ENCODE results near the gene SPECC1.
"Not testable (repeated sequence)": the region's sequence is repeated elsewhere in the genome, so short reads cannot be mapped to it uniquely, and the experiment has no call there.

Gene SPECC1

DNA sequence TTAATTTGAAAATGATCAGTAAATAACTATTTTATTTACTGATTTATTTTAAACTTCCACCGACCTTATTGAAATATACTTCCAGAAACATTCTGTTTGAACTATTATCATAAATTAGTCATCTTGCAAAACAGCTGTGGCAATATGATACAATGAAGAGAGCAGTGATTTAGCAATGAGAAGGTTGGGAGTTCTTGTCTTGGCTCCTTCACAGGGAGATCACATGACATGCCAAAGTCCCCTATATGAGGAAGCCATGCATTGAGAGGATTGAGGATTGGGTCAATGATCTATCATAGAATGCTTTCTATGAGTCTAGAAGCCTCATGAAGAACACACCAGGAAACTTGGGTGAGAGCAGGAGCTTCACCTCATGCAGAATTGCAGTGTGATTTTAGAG, 235.5 kb downstream of the SPECC1 start:
- DNase-seq = no peak

DNA sequence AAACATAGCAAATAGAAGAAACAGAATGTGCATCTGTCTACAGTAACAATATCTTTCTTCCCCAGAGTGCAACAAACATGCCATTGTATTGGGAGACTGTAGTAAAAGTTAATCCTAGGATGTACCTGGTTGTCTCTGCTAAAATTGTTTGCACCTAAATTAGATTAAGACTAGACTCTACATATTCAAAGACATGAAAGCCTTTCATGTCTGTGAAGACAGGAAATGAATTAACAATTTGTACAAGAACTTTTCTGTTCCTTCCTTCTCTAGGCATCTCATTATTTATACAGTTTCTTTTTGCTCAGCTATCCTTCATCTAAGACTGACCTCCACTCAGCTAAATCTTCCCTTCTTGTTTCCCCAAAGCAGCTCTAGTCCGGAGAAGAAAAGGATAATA, 237.5 kb downstream of the SPECC1 start:
- DNase-seq = no peak

DNA sequence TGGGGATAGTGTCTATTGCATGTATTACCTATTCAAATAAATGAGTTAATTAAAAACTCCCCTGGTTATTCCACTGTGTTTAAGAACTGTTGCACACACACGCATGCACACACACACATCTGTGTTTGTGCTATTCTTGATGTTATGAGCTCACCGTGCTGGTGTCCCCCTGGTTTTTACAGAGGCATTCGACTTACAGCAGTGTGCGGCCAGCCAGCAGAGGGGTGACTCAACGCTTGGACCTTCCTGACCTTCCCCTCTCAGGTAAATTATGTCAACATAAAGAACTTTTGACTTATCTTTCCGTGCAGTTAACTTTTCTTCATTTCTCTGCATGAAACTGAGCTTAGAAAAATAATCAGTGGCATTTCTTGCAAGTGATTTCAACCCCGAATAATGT, 244.2 kb downstream of the SPECC1 start:
- DNase-seq = no peak

DNA sequence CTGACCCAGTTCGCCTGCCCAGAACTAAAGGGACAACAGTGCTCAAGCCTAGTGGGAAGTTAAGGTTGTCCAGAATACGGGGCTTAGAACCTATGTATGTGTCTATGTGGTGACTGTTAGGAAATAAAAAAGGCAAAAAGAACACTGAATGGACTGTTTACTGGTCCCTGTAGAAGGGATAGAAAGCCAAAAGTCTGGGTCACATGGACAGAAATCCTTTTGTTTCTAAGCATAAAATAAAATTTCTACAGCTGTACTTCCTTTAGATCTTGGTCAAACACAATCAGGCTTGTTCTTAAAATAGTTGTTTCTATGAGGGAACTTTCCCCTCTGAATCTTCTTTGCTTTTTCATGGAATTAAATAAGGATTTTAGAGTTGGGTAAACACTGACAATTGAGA, 245.4 kb downstream of the SPECC1 start:
- DNase-seq = no peak

DNA sequence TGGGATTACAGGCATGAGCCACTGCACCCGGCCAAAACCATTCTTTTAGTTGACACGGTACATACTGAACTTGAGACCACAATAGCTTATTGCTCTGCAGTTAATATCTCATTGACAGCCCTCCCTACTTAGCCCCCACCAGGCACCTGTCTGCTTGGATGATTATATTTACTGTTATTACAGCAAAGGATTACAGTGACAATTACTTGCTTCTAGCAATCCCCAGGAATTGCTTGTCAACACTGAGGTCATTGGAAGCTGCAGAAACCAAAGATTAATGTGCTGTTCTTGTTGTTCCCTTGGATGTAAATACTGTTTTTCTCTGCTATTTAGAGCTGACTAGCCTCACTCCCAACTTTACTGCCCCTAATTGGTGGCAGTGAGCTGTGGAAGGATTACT, 247.0 kb downstream of the SPECC1 start:
- DNase-seq = no peak

DNA sequence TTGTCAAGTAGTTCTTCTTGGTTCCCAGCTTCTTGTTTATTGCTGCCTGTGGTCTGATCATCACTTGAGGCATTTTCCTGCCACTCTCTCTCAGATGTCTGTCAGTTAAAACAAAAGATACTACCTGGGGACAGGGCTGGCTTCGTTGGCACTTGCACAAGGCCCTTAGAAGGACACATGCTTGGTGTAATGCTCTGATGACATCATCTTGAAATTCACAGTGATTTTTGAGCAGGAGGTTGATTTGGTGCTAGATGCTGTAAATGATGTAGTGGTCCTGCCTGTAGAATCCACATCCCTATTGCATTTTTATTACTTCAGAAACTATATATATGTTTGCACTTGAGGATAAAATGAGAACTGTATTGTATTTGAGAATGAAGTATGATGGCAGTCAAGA, 247.8 kb downstream of the SPECC1 start:
- no peak for DNase-seq

DNA sequence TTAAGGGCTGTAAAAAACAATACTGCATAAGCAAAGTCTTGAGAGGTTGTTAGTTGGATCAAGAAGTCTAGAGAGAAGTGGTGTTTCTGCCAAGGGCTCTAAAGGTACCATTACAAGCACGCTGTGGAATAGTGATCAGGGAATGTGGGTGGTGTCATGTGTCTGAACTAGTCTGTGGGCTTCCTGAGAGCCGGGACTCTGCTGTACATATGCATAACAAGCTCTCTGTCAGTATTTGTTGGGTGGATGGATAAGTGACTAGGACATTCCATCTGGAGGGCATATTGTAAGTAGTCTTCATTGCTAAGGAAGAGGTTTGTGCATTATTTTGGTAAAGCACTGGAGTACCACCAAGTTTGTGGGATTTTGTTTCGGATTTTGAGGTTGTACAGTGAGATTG, 248.6 kb downstream of the SPECC1 start:
- DNase-seq = no peak

DNA sequence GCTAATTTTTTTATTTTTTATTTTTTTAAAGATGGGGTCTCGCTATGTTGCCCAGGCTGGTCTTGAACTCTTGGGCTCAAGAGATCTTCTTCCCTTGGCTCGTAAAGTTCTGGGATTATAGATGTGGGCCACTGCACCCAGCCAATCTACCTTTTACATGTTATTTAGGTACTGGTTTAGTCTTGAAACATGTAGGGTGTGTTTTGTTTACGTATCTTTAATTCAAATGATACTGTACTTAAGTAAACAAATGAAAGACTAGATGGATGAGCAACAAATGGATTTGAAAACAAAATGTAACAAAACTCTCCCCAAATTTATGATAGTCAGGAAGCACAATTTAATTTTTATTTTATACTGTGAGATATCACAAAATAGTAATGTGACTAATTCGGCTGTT, 250.5 kb downstream of the SPECC1 start:
- no peak for DNase-seq

DNA sequence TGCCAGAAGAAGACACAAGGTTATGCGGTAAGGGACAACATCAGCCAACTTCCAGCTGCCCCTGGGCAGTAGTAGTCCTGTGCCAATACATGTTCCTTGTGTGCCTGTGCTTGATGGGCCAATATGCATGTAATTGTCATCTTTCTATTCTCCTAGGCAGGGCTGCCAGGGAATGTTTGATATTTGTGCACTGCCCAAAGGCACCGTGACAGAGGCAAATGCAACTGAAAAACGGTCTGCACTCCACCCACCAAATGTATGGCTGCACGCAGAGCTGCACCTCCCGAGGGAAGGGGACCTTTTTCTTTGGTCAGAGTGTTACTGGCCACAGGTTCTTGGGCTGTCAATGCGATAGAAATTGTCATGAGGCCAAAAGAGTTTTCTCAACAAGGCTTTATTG, 251.1 kb downstream of the SPECC1 start:
- DNase-seq = no peak

DNA sequence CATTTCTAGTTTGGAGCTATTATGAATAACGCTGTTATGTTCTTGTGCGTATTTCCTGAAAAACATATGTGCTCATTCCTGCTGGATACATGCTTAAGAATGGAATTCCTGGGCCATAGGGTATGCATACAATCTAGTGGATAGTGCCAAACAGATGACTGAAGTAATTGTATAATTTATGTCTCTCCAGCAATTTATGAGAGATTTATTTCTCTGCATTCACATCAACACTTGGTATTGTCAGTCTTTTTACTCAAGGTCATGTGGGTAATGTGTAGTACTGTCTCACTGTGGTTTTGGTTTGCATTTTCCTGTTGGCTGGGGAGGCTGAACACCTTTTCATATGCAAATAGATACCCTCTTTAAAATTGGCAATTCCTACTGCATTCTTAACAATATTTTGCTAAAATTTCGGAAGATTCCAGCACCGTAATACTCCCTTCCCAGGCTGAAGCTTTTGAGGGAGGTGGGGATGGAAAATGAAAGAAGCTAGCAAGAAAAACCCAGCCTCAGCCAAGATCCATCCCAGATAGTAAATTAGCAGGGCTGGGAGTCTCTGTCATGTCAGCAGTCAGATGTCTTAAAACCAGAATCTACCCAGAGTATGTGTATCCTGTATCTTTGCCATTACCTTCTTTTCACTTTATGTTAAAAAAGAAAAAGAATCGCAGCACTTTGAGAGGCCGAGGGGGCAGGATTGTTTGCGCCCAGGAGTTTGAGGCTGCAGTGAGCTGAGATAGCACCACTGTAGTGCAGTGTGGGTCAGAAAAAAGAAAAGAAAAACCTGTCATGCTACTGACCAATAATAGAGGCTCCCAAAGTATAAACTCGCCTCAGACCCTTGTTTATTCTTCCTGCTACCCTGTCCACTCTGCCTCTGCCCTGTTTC, 253.3 kb downstream of the SPECC1 start:
- no peak for DNase-seq

DNA sequence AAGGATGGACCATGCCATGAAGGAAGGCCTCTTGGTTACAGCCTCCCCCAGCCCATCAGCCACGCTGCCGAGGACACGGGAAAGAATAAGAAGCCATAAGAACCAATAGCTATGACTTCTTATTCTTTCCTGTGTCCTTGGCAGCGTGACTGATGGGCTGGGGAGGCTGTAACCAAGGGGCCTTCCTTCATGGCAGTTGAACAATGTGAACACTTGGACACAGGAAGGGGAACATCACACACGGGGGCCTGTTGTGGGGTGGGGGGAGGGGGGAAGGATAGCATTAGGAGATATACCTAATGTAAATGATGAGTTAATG, 253.9 kb downstream of the SPECC1 start:
- DNase-seq = not testable (repeated sequence)

DNA sequence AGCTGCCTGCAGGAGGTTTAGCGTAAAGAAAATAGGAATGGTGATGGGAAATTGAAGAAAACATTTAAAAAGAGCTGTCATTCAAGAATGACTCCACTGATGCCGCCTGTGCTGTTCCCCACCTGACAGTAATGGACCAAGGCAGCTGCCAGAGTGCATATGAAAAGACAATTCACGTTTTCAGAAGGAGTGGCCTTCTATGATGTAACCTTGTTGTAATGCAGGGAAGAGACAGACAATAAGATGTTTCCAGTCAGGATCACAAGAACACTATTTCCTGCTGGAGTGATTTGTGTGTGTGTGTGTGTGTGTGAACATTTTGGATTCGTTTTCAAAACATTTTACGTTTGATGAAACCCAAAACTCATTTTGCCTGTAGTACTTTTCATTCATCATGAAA, 254.4 kb downstream of the SPECC1 start:
- DNase-seq = no peak

DNA sequence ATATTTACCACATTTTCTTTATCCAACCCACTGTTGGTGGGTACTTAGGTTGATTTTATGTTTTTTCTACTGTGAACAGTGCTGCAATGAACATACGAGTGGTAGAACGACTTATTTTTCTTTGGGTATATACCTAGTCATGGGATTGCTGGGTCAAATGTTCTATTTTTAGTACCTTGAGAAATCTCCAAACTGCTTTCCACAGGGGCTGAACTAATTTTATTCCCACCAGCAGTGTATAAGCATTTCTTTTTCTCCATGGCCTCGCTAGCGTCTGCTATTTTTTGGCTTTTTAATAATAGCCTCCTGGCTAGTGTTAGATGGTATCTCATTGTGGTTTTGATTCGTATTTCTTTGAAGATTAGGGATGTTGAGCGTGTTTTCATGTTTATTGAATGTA, 255.8 kb downstream of the SPECC1 start:
- no peak for DNase-seq

DNA sequence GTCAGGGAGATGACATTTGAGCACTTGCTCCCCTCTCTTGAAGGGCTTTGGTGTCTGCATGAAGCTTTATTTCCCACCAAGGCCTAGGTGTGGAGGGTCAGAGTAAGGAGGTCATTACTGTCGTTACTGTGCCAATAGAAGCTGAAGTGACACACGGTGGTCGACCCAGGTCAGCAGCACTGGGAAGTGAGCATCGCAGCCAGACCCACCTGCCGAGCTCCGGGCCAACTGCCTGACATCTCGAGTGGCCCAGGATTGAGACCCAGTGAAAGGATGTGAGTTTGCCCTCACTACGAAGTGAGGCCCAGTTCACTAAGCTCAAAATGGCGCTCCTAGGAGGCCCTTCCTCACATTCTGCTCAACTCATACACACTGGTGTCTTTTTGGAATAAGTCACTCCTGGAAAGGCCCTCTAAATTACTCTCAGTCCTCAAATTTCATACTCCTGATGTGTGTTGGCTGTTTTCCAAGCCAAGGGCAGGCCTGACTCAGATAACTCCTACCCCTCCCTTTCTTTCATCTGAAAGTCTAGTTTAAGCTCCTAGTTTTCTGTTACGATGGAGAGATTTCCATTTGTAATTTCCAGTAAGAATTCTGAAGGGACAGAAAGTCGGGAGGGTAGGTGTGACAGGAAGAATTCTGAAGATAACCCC, 257.8 kb downstream of the SPECC1 start:
- DNase-seq = no peak

DNA sequence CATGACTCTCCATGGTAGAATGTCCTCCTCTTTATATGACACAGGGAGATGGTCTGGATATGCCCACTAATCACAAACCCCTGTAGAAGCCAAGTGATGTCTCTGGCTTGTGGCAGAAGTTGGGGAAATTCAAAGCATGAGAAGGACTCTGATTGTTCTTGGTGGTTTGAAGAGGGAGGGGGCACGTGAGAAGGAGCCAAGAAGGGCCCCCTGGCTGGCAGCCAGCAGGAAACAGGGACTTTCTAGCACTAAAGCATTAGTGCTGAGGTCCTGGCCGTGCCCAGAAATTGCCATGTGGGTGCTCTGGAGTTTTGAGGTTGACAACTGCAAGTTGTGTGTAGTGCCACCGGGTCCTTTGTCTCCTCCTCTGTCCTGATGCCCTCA, 258.3 kb downstream of the SPECC1 start:
- peak; percentile 46 for DNase-seq

DNA sequence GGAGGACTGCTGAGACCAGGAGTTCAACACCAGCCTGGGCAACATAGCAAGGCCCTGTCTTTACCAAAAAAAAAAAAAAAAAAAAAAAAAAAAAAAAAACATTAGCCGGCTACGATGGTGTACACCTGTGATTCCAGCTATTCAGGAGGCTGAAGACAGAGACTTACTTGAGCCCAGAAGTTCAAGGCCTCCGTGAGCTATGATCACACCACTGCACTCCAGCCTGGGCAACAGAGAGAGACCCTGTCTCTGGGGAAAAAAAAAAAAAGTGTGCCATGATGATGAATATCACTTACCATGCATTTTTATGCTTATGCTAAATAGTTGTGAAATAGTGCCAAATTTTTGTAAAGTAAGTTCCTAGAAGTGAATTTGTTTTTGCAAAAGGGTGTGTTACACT, 261.2 kb downstream of the SPECC1 start:
- no peak for DNase-seq

DNA sequence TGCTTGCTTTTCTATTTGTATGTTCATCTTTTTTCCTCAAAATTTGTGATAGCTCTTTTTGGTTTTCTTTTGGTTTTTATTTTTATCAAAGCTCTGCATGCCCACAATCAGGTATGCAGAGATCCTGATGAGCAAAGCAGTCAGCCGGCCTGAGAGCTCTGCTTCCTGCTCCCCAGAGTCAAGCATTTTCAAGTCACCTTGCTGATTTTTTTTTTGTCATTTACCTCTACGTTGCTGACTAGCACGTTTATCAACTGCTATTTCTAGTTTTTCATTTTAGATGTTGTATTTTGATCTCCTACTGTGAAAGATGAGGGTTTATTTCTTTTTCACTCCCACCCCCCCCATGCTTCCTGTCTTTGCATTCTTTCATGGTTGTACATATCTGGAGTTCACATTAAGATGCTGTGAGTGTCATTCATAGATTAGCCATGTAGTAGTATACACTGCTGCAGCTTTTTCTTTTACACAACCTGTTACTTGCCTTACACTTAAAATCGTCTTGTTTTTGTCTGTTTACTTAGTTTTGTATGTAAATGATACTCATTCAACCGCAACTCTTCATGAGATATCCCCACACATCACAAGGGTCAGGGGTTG, 262.0 kb downstream of the SPECC1 start:
- no peak for DNase-seq

DNA sequence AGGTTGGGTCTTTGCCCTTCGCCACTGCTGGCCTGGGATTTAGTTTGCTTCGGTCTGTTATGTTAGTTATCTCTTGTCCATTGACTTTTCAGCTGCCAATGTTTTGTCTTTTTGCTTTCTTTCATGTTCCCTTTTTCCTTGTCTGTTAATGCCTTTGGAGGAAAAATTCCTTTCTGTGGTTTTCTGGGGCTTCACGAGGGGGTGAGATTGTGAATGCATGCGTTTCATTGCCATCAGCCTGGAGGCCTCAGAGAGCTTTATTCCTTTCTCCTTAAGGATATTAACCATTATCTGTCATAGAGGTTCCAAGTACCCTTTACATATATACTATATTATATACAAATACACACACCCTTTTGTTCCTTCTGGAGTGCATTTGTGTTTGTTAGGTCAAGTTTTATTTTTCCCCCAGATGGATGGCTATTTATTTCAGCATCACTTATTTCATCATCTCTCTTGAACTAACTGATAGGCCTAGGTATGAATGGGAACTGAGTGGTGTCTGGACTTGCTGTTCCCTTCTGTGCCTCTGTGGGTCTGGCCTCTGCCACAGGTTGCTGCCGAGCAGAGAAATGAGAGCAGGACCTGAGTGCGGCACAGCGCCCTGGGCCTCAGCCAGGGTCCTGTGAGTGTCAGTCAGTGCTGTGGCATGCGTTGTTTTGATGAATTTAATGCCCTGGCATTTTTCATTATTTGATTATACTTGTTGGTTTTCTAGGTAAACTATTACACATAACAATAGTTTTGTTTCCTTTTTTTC, 264.8 kb downstream of the SPECC1 start:
- DNase-seq = no peak

DNA sequence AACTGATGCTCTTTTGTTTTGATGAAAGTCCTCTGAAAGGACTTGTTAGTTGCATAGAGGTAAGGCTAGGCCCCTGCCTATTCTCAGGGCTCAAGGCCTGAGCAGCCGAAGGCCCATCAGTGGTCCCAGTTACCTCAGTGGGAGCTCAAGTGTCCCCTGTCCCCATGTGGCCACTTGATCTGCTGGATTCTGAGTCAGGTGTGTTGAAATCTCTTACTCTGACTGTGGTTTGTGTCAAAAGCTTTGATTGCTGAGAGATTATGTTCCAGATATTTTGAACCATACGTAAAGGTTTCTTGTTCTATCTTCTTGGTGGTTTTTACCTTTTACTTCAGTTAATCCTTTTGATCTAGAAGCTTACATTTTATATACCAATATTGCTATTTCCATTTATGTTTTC, 266.5 kb downstream of the SPECC1 start:
- DNase-seq = no peak

DNA sequence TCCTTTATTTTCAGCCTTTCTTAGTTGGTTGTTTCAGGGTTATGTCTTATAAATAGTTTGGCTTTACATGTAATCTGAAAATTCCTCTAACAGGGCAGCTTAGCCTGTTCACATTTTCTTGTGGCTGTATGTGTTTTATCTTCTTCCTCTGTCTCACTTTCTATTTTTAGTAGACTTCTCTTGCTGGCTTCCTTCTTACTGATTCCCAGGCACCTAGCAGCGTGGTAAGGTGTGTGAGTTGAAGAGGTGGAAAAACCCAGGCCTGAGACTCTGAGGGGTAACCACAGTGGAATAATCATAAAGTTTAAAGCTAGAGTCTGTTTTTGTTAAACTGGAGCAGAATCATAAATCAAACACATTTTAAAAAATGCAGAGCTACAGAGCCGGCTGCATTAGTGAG, 267.3 kb downstream of the SPECC1 start:
- no peak for DNase-seq

DNA sequence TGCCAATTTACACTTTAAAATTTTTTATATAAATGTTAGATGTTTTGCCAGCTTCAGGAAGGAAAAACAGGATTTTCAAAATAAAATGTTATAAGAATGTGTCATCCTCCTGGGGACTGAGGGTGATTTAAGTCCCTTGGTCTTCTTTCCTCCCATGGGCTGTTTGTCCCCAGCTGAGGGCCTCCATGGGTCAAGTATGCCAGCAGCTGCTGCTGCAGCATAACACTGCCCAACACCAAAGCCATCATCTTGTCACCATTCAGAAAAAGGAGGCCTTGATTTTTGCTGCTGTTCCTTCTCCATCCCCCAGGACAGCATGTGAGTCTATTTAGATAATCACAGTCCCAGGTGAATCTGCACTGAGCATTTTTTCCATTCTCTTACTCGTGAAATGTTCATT, 269.6 kb downstream of the SPECC1 start:
- DNase-seq = no peak

DNA sequence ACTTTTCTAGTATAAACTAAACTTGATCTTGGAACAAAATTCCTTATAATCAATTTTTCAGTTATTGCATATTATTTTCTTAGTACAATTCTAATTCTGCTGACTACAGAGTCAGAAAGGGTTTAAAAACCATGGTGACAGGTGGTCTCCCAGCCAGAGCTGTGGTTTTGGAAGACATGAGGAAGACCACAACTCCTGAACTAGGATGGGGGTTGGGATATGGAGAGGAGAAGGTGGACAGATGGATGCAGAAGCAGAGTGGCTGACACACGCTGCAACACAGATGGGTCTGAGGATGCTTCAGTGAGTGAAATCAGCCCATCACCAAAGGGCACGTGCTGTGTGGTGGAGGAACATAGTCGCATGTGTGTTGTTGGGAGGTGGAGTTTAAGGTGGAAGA, 270.5 kb downstream of the SPECC1 start:
- DNase-seq = no peak

DNA sequence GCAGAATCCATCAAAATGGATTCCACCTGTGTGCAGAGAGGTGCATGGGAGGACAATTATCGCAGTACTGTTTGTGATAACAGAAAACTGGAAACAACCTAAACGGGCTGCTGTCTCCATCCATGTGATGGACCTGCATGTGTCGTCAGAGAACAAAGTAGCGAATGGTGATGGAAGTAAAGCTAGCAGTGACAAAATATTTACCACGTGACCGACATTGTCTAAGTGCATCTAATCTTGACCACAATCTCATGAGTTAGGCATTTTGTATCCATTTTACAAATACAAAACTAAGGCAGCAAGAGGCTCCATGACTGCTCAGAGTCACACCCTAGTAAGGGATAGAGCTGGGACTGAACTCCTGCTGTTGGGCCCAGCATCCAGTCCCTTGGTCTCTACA, 270.9 kb downstream of the SPECC1 start:
- DNase-seq = no peak

DNA sequence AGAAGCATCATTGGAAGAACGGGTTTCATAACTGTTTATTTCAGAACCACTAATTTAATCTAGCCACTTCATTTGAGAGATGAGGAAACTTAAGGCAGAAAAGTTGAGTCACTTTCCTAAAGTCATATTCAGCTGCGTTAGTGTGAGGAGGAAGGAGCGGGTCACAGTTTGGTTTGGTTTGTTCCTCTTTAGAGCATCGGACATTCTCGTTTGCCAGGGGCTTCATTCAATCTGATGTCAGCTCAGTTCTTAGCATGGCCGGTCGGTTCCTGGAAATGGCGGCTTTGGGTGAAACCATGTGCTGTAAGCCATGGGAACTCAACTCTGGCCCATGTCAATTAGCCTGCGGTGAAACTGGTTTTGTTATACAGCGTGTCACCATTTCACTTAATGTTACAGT, 271.7 kb downstream of the SPECC1 start:
- DNase-seq = no peak
